GM12873 (cell line): ENCODE measurements around the gene TAF12.

ENCODE experiments used
- CTCF ChIP-seq: IDR thresholded peaks from 2 replicates; pipeline ENCODE4 v1.5.1; 2012; ENCODE audit warnings: low read depth, mild to moderate bottlenecking, moderate library complexity, low read length, control low read depth; ENCODE audit not compliant: insufficient read depth; ENCODE audit errors: missing control alignments

The TAF12 gene

DNA sequence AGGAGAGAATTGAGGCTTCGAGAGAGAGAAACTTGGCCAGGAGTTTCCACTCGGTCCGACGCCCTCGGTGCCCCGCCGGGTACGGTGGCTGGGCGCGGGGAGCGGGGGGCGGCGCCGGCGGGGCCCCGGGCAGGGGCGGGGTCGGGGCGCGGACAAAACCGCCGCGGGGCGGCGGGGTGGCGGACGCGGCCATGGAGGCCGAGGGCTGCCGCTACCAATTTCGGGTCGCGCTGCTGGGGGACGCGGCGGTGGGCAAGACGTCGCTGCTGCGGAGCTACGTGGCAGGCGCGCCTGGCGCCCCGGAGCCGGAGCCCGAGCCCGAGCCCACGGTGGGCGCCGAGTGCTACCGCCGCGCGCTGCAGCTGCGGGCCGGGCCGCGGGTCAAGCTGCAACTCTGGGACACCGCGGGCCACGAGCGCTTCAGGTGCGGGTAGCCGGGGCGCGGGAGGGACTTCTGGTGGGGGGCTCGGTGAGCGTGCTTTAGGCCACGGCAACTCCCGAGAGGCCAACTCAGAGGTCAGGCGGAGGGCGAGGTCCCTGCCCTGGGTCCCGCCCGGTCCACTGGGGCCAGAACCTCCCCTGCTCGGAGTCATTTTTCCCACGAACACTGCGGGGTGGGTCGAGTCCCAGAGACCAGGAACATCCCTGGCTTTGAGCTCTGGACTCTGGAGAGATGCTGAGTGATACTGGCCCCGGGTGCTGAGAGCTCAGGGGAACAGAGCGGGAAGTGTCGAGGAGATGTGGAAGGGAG lies 50.4 kb downstream of the TAF12 start:
- no peak for TF ChIP-seq CTCF

DNA sequence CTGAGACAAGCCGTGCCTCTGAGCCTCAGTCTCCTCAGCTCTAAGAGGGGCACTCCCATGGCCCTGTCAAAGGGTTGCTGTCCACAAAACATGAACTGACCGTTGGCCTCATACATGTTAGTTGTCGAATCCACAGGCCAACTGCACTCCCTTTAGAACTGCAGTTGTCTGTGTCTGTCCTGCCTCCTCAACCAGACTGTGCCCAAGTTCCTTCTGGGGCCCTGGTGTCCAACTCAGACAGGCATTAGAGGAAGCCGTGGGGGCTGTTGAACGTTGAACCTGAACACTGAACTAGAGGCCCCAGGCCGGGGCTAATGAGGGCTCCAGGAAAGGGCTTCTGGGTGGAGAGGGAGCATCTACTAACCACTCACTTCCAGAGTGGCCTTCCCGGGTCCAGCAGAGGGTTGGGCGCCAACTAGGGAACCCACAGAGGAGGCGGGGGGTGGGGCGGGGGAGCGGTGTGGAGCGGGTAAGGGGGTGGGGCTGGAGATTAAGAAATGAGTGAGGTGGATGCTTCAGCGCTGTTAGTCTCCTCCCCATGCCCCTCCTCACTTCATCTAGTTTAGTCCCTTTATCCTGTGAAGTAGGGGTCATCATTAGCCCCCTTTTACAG lies 51.1 kb downstream of the TAF12 start, which contains the start of gene RAB42:
RAB42 (plus strand) TSS at position 558 of the 613 bp plus-strand sequence. CDS start 247 bp downstream, outside the sequence.
- TF ChIP-seq CTCF = no peak

DNA sequence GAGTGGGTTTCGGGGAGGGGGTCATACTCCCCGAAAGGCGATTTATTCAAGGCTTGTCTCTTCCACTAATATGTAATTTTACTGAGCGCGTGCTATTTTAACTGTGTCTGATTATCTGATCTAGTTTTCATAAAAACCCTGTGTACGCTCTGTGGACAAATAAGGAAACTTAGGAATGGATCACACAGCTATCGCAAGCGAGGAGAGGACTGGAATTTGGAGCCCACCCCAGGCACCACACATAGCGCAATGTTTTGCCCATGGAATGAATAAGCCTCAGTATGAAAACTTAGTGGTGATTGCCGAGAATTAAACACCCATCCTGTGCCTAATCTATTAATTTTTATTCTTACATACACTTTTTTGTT lies 60.6 kb downstream of the TAF12 start:
- TF ChIP-seq CTCF = no peak

DNA sequence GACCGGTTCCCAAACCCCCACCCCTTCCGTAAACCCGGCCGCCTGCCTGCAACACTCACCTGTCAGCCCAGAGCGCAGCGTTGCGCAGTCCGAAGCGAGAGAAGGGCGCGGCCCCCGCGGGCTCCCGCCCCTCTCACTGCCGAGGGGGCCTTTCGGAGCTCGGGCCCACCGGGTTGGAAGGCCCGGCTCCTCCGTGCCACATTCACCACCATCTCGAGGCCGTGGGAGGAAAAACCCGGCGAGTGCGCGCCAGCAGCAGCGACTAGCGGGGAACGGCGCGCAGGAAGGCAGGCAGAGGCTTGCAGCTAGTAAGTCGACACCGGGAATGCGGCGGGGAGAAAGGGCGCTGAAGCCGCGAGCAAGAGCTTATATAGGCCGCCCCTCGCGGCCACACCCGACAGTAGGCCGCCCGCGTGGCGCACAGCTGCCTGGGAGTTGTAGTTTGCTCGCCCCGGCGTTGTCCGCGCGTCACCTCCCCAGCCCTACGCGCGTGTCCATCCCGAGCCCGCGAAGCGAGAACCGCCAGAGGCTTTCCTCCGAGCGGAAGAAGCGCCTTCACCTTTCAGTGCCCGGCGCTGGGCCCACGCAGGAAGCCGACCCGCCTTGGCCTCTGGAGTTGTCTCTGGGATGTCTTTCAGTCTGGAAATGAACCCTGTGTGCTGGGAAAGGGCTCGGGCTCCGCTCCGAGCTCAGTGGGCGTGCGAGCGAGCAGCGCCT lies 61.2 kb downstream of the TAF12 start:
- TF ChIP-seq CTCF = peak; percentile 24

DNA sequence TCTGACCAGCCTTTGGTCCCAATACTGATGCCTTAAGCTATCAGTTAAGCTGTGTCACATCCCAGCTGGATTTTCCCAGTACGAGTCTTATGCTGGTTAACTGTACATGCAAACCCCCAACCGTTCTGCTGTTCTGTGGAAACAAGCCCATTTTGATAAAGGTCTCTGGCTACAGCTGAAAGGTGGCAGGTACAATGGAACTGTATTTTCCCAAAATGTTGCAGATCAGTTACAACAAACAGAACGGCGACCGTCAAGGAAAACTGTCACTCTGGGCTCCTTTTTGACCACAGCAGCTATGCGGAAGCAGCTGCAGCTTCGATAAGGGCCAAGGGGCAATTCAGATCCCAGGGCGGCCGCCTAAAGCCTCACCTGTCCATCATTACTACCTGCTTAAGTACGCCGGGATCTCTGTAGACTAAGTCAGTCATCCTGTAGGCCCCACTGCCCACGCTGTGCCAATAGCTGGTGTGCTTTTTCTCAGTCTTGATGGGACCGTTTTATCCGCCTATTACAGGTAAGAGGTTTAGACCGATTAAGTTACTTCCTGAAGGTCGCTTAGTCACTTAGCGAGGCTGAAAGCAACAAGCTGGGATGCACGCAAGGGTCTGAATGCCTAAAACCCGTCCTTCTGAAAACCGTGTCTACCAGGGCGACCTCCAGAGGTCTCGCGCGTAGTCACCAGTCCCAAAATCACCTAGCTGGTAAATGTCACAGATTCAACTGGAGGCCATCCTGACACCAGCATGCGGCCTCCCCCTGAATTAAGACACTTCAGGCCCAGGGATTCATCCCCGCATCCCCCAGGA lies 61.9 kb downstream of the TAF12 start:
- peak; percentile 59 for TF ChIP-seq CTCF

DNA sequence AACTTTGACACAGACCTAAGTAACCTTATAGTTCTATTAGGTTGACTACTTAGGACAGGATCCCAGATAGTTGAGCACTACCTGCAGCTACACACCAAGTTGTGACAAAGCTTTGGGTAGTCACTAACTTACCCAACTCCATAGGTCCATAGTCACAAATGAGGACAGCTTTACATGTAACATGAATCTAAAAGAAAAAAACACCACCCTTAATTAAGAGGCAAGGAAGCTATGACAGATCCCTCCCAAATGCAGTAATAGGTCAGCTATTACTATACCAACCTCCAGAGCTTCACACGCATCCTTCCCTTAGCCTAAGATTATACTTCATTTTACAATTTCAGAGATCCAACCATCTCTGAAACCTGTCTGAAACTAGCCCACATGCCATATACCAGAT lies 63.5 kb downstream of the TAF12 start:
- TF ChIP-seq CTCF = no peak
